HG03045 (cell line): ENCODE data around the gene MS4A15.
"Not testable (repeated sequence)": the region's sequence is repeated elsewhere in the genome, so short reads cannot be mapped to it uniquely, and the experiment has no call there.

Source experiments
- ATAC-seq: cut with Tn5 transposase; IDR thresholded peaks from one replicate; pipeline ENCODE4 v1.9.1; 2021; ENCODE audit warnings: mild to moderate bottlenecking, moderate library complexity; ENCODE audit not compliant: unreplicated experiment

Gene MS4A15

GRCh38 chr11:60756307-60757032 is at the start of gene MS4A15:
Gene MS4A15 (plus strand): TSS chr11:60756867. CDS start chr11:60763734, 6,867 bp downstream.
- no peak for ATAC-seq

GRCh38 chr11:60706931-60707330 is 49.7 kb upstream of the MS4A15 start:
- ATAC-seq: no peak

GRCh38 chr11:60710482-60710881 is 46.2 kb upstream of the MS4A15 start:
- no peak for ATAC-seq

GRCh38 chr11:60711276-60711675 is 45.4 kb upstream of the MS4A15 start:
- ATAC-seq: no peak

- ATAC-seq: not testable (repeated sequence)
These were observed 43.2 kb upstream of the MS4A15 start for GRCh38 chr11:60713423-60713822.

GRCh38 chr11:60717956-60718355 is 38.7 kb upstream of the MS4A15 start:
- no peak for ATAC-seq

GRCh38 chr11:60718524-60719316 is 37.9 kb upstream of the MS4A15 start:
- no peak for ATAC-seq

GRCh38 chr11:60719391-60719790 is 37.3 kb upstream of the MS4A15 start:
- no peak for ATAC-seq

- no peak for ATAC-seq
These were observed 36.2 kb upstream of the MS4A15 start for GRCh38 chr11:60720460-60720859.

GRCh38 chr11:60724420-60724819 is 32.2 kb upstream of the MS4A15 start, which contains the start of gene MS4A18:
Gene MS4A18 (plus strand): TSS chr11:60724720.
- no peak for ATAC-seq

- ATAC-seq: no peak
These were observed 31.1 kb upstream of the MS4A15 start for GRCh38 chr11:60725592-60725991.

- no peak for ATAC-seq
These were observed 25.1 kb upstream of the MS4A15 start for GRCh38 chr11:60731586-60731985.

GRCh38 chr11:60734279-60734678 is 22.4 kb upstream of the MS4A15 start:
- ATAC-seq: no peak

GRCh38 chr11:60739114-60739513 is 17.6 kb upstream of the MS4A15 start:
- no peak for ATAC-seq

GRCh38 chr11:60740573-60740972 is 16.1 kb upstream of the MS4A15 start:
- no peak for ATAC-seq

GRCh38 chr11:60741421-60741820 is 15.2 kb upstream of the MS4A15 start:
- ATAC-seq: no peak

GRCh38 chr11:60743058-60743457 is 13.6 kb upstream of the MS4A15 start:
- no peak for ATAC-seq

GRCh38 chr11:60744114-60744513 is 12.6 kb upstream of the MS4A15 start:
- ATAC-seq: no peak

- ATAC-seq: no peak
These were observed 9.3 kb upstream of the MS4A15 start for GRCh38 chr11:60747359-60747873.

- ATAC-seq: no peak
These were observed 8.4 kb upstream of the MS4A15 start for GRCh38 chr11:60748225-60748624.

- ATAC-seq: no peak
These were observed 7.8 kb upstream of the MS4A15 start for GRCh38 chr11:60748821-60749220.

- no peak for ATAC-seq
These were observed 5.8 kb upstream of the MS4A15 start for GRCh38 chr11:60750911-60751310.
